Activated gamma-delta T cell treated with anti-CD3 and anti-CD28 coated beads, Interleukin-2, amount 50 U/mL, for 16 hours (primary cell): ENCODE results near the gene SRGAP2B.
"Not testable (repeated sequence)": the region's sequence is repeated elsewhere in the genome, so short reads cannot be mapped to it uniquely, and the experiment has no call there.

Source experiments
- DNase-seq: peaks from one replicate; pipeline ENCODE4 v3.0.0-alpha.2; 2020; ENCODE audit warnings: low read depth

SRGAP2B gene

DNA sequence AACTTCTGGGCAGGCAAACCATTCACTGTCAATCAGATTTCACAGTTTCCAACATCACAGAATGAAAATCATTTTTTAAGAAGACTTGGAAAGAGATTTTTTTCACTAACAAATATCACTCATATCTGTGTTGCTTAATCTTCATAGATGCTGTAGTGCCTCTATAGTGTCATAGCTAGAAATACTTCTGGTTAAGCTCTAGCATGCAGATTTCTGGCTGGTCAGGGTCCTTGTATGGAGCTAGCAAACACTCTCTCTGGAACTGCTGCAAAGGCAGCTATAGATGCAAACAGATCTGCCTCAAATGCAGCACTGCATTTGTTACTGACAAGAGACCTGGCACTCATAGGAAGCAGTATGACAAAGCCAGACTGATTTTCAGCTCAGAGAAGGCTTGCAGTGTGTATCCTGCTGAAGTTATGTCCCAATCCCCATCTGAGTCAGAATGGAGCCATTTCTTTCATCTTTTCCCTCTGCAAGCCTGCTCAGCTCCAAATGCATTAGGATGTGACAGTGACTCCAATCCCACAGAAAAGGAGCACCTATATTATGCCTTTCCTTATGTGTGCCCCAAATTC, 99.2 kb downstream of the SRGAP2B start:
- DNase-seq: not testable (repeated sequence)

DNA sequence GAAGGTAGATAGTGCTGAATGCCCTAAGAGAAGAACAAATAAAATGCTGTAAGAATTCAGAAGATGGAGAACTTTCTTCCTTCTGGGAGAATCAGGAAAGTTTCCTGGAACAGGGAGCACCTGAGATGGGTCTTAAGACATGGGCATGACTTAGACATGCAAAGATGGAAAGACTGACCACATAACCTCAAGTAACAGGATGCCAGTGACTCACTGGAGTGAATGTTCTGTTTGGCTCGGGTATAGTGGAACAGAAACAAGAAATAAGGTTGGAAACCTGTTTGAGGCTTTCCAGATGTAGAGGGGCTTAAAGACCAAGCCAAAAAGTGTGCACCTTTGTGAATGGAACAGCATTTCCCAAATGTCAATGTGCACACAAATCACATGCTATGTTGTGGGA, 102.2 kb downstream of the SRGAP2B start:
- not testable (repeated sequence) for DNase-seq

DNA sequence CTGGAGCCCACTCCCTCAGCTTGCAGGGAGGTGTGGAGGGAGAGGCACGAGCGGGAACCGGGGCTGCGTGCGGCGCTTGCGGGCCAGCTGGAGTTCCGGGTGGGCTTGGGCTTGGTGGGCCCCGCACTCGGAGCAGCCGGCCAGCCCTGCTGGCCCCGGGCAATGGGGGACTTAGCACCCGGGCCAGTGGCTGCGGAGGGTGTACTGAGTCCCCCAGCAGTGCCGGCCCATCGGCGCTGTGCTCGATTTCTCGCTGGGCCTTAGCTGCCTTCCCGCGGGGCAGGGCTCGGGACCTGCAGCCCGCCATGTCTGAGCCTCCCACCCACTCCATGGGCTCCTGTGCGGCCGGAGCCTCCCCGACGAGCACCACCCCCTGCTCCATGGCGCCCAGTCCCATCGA, 104.5 kb downstream of the SRGAP2B start:
- DNase-seq: not testable (repeated sequence)

DNA sequence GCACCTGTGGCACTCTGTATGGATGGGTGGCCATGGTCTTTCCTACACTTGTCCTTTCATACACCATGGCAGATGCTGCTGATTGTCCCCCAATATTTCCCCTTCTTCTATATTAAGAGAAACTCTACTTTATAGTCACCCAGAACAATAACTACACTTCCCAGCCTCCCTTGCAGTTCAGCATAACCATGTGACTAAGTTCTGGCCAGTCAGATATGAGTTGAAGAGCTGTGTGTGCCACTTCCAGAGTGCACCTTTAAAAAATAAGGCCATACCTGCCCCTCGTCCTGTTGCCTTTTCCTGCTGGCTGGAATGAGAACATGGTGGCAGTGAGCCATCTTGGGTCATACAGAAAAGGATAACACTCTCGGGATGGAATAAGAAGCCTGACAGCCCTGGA, 108.0 kb downstream of the SRGAP2B start:
- DNase-seq: not testable (repeated sequence)

DNA sequence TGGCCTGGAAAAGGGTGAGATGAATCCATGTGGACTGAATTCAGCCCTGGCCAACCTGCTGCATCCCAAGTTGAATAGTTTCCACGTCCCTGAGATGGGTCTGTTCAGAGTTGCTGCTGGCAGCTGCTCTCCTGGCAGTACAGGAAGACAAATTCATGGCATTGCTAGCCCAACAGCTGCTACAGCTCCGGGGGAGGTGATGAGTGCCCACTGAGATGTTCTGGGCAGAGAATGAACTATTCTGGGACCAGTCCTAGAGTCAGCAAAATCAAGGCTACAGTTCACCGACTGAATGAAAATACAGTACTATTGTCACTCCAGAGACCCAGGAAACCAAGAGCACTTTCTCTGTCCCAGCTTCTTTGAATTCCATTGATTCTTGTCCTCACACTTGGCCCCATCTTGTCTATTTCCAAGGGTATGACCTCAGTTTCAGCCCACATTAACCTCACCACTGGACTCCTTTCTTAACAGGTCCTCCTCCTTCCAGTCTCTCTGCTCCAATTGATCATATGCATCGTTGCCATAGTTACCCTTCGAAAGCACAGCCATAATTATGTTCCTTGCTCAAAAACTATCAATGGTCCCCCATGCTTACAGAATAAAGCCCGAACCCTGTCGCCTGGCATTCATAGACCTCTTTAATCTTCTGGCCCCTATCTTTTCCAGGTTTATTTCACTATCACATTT, 108.8 kb downstream of the SRGAP2B start:
- not testable (repeated sequence) for DNase-seq

DNA sequence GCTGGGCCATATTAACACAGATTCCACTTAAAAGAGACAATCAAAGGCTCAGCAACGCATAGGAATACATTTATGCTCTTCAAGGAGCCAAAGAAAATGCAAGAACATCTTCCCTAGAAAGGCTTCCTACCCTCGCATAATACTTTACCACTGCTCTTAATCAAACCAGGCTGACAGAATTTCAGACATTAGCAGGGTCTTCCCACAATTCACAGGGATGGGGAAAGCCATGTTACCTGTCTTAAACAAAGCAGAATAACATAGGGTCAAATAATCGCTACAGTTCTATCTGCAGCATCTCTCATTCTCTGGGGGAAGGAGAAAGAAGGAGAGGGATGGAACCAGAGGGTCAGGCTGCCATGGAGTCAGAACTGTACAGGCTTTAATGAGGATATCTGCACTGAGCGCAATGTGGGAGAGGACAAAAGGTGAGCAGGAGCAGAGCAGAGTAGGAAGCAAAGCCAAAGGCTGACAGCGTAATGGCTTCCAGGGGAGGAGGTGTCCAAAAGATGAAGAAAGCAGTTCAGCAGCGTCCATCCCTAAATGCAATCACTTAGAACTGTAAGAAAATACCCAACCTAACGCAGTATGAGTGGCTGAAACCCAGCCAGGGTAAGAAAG, 109.5 kb downstream of the SRGAP2B start:
- not testable (repeated sequence) for DNase-seq

DNA sequence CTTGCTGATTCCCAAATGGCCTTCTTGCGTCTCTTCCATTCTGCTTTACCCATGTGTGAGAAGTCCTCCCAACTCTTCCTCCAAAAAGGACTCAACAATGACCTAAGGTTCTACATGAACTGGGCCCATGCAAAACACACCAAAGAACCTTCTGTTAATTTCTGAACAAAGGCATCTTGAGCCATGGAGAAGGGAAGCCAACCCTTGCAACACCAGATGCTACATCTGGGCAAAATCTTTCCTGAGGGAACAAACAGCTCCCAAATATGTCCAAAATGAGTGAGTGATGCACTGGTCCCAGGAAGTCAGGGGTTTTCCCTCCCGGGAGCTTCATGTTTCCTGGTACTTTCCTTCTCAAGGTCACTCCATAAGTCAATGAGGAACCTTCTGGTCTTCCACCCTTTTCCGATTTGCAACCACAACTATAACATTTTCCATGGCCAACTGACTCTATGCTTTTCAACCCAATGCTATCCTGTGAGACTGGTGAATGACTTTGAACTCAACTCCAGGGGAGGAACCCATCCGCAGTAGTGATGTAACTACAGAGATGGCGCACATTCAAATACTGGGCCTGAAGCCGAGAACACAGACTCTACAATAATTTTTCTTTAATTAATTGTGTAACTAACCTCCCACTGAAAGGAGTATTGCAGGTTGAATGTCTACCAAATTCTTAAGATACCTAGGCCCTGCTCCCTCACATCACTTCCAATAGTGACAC, 112.2 kb downstream of the SRGAP2B start:
- not testable (repeated sequence) for DNase-seq

DNA sequence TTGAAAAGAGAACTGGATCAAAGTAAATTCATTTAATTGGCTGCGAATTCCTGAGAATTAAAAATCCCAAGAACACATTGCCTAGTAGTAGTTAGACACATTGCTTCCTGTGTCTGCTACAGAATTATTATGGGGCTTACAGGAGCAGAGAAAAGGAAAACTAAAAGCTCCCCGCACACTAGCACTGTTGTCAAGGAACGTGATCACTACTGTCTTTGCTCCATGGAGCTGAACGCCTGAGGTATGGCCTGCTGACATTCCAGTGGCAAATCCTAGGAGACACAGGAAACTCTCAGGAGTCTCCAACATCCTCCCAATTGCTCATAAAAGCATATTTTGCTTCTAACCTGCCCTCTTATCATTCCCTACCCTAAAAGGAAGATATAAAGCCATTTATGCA, 114.0 kb downstream of the SRGAP2B start:
- DNase-seq: not testable (repeated sequence)

DNA sequence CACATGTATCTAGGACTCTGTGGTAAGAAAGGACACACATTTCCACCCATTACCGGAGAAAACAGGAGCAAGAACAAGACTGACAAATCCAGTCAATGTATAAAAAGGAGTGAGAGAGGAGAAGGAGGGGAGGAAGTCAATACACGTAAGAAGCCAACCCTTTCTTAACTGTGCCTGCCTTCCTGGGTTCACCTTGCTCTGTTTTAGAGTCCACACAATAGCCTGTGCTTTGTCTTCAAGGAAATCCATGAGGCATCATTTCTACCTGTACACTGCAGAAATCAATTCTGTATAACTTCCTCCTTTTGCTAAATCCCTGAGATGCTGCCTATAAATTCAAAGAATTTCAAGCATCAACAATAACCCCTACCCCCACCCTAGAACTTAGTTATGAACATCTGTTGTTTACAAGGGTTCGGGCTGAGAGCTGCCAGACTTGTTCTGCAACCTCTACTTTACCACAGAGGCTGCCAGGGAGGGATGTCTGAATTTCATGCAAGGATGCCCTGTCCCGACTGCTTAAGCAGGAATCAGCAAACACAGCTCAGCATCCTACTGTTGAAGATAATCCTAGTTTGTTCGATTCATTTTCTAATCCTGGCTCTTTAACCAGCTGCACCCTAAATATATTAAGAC, 115.0 kb downstream of the SRGAP2B start:
- not testable (repeated sequence) for DNase-seq

DNA sequence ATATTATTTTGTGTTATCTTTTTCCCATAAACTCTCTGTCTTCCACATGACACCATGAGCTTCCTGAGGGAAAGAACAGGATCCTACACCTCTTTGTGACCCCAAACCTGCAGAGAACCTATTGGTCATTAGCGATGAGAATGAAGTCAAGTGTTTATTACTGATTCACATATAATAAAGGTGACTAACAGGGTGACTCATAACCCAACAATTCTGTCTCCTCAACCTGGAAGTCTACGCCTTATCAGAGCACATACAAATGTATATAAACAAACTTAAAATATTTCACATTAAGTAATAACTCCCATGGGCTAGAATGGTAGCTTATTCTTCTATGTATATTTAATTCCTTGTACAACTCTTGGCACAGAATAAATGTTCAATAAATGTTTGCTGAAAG, 117.3 kb downstream of the SRGAP2B start:
- not testable (repeated sequence) for DNase-seq

DNA sequence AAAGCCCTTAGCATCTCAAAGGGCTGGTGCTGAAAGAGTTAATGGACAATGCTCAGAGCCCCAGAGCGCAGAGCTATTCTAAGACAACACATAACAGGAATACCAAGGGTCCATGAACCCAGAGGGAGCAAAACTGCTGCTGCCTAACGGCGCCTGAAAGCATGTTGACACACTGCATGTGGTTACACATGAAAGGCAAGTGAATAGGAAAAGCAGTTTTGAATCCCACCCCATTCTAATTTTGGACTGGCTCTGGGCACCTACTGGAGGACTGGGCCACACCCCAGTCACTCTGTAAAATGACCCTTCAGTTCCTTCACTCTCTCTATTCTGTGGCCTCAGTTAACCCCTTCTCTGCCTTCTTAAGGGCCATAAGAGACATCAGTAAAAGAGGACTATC, 123.2 kb downstream of the SRGAP2B start:
- DNase-seq: not testable (repeated sequence)

DNA sequence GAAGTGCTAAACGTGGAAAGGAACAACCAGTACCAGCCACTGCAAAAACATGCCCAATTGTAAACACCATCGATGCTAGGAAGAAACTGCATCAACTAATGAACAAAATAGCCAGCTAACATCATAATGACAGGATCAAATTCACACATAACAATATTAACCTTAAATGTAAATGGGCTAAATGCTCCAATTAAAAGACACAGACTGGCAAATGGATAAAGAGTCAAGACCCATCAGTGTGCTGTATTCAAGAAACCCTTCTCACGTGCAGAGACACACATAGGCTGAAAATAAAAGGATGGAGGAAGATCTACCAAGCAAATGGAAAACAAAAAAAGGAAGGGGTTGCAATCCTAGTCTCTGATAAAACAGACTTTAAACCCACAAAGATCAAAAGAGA, 128.6 kb downstream of the SRGAP2B start:
- not testable (repeated sequence) for DNase-seq

DNA sequence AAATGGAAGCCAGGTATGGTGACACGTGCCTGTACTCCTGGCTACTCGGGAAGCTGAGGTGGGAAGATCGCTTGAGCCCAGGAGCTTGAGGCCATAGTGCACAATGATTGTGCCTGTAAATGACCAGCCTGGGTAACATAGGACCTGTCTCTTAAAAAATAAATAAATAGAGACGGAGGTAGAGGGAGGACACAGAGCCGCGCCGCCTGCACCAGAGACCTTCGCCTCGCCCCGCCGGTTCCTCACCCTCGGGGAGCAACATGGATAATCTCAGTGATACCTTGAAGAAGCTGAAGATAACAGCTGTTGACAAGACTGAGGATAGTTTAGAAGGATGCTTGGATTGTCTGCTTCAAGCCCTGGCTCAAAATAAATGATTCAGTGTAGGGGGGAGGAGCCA, 130.4 kb downstream of the SRGAP2B start:
- not testable (repeated sequence) for DNase-seq

DNA sequence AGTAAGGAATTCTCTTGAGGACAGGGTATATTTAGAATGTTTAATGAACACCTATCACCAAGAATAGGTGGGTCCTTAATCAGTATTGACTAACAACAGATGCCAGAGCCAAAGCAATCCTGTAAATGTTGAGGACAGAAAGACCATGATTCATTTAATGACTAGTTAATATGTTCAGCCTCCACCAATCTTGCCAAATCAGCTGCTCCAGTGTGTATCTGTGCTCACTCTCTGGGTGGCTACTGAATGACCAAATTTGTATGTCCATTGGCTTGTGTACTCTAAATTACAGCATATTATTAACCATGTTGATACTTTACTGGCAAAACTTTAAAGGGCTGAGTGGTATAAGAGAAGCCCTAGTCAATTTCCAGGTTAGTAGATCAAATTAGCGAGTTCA, 130.9 kb downstream of the SRGAP2B start:
- DNase-seq: not testable (repeated sequence)

DNA sequence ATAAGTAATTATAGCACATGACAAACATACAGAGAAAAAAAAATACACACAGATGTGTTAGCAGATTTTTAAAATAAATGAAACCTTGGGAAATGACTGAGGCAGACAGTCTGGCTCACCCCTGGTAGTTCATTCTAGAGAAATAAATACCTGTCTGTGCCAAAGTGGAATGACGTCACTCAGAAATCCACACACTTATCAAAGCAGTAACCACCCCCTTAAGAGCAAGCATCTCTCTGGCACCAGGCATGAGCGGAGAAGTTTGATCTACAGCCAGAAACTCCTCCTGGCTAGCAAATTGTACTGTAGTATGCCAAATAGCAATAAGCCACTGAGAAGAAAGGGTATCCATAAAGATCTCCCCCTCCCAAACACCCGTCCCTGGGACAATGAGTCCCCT, 131.6 kb downstream of the SRGAP2B start:
- not testable (repeated sequence) for DNase-seq

DNA sequence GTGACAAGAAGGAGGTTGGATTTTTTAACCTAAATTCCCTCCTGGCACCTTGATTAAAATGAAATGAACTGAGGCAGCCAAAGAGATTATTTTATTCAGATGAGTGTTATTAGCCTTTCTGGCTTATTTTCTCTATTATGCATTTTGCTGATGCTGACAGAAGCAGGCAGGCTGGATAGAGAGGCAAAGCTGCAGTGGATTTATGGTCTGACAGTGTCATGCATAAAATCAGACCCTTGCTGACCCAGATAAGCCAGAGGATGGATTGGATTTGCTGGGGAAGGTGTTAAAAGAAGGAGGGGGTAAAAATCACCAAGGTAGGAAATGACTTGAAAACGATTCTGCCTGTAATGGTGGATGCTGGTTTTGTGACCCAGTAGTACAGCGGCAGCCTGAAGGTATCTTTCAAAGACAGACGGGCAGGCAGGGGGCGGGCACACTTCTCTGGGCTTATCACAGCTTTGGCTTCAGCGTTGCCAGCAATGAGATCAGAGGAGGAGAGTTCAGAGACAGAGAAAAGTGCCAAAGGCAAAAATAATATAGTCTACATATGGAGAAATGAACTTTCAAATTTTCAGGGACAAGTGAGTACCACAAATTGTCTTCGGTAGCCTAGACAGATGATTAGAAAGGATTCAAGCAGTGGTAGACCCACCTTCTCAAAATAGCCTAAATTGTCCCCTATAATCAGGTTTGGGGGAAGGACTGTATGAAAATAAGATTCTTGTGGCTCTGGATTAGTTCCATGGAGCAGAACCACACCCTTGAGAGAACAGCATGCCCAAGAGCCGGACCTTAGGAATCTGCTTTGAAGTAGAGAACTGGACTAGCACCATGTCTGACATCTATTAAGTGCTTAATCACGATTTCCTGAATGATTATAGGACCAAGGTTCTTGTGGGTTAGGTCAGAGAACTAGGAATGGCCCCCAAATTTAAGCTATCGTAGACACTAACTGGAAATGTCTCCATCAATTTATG, 133.2 kb downstream of the SRGAP2B start:
- DNase-seq: not testable (repeated sequence)

DNA sequence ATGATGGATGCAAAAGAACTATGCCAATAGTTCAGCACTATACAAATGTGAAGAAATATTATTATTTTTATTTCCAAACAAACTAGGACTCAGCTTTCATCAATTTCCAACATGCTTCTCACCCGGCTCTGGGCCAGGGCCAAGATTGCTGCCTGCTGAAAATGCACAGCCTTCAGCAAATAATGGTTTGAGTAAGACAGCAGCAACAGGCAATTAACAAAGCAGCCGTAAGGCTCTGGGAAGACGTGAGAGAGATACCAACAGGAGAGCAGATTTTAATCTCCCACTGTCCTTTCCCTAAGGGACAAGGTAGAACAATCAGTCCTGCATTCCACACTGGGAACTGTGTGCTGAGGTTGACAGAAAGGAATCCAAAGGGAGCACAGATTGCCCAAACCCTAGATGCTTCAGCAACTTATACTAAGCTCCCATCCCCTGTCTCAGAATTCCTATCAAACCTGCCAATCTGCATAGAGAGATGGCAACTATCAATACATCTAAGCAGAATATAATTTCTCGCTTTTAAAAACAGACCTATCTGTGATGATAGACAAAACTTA, 134.1 kb downstream of the SRGAP2B start:
- not testable (repeated sequence) for DNase-seq

DNA sequence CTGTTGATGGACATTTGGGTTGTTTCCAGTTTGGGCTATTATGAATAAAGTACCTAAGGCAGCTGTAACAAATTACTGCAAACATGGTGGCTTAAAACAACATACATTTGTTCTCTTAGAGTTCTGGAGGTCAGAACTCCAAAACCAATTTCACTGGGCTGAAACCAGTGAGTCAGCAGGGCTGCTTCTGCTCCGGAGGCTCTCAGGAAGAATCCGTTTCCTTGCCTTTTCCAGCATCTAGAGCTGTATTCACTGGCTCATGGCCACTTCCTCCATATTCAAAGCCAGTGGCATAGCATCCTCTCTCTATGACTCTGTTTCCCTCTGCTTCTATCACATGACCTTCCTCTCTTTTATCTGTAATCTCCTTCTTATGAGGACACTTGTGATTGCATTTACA, 146.7 kb downstream of the SRGAP2B start:
- not testable (repeated sequence) for DNase-seq

DNA sequence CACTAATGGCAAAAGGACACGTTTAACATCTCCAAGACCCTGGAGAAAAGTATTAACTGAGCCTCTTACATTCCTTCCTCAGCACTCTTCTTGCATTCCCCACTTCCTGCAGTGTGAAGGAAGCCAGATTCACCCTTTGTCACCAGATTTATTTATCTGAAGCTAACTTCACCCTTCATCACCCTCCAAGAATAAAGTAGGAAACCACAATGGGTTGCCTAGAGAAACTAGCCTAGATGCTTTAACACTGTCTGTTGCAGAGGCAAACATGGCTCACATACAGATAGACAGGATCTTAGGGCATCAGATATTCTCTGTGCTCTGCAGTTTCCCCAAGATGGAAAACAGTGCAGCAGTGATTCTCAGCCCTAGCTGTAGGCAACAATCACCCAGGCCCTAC, 147.6 kb downstream of the SRGAP2B start:
- DNase-seq: not testable (repeated sequence)
